Activated CD4-positive, alpha-beta T cell treated with anti-CD3 and anti-CD28 coated beads, Interleukin-2, Interleukin-4, amounts not matched to agents 100 ng/mL and 50 ng/mL, durations not matched to agents 16 hours and 8 hours (primary cell): ENCODE measurements around the gene CLPX.
"Not testable (repeated sequence)": the region's sequence is repeated elsewhere in the genome, so short reads cannot be mapped to it uniquely, and the experiment has no call there.

Experiments used
- DNase-seq: peaks from one replicate; pipeline ENCODE4 v3.0.0-alpha.2; 2020; ENCODE audit warnings: low spot score

CLPX gene

DNA sequence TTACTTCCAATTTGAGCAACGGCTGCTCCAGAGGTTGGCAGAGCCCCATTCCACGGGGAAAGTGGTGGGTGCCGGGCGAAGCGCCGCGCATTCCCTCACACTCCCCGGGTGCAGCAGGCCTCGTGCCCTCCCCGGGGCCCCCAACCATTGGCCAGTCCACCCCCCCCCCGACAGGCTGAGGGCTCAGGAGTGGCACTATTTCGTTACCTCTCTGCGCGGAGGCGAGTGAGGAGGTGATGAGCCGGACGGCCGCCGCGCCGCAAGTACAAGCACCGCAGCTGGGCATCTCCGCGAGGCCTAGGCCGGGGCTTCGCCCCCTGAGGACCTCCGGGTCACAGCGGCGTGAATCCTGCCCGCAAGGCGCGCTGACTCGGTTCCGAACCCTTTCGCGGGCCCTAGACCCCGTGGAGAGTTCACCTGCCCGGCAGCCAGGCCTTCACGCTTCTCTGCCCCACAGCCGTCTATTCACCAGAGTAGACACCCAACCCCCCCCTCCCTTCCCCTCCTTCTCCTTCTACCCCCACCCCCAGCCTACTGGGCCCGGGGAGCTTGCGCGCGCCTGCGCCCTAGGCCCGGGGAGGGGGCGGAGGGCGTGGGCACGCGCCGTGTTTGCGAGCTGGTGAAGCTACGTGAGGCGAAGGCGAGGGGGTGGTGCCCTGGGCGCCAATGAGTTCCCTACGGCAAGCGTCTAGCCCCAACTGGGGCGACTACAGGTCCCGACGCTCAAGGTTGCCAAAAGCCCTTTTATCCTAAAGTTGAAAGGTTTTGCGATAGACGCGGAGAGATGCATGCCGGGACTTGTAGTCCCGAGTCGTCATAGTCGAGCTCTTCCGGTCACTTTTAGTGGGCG, at the start of gene CLPX:
TSS of gene CLPX (minus strand) at position 475 of the 850 bp plus-strand sequence. CDS start at position 286, 189 bp downstream.
- DNase-seq: peak; percentile 92

DNA sequence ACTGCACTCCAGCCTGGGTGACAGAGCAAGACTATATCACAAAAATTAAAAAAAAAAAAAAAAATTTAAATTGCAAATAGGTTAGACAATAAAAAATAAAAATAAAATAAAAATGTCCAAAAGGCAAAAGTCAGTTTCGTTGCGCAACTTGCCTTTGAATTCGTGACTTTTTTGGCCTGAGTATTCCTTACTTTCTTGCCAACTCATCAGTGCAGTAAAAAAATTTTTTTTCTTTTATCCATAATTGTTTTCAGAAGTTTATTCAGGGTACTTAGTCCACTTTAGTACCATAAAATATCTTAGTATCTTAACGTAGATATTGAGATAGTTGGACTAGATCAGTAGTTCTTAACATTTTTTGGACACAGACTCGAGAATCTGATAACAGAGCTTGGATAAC, 48.6 kb upstream of the CLPX start:
- no peak for DNase-seq

- DNase-seq: no peak
Observed at GRCh38 chr15:65232520-65232919, 47.4 kb upstream of the CLPX start.

- no peak for DNase-seq
Observed at GRCh38 chr15:65231306-65231705, 46.2 kb upstream of the CLPX start.

GRCh38 chr15:65226901-65227300, 41.8 kb upstream of the CLPX start:
- not testable (repeated sequence) for DNase-seq

- DNase-seq: no peak
Observed at GRCh38 chr15:65226221-65226620, 41.1 kb upstream of the CLPX start.

DNA sequence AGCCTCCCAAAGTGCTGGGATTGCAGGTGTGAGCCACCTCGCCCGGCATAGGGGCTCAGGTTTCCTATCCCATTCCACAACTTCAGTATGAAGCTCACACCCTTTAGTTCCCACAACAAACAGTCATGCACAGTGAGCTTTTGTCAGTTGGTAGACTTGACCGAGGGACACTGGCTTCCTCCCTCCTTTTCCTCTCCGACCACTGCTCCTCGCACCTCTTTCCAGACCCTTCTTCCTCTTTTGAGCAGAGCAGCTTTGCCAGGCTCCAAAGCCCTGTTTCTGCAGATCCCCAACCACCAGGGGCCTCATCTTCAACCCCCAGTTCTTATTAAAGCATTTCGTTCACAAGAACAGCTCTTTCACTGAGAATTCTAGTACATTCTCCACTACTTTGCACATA, 38.9 kb upstream of the CLPX start:
- no peak for DNase-seq

DNA sequence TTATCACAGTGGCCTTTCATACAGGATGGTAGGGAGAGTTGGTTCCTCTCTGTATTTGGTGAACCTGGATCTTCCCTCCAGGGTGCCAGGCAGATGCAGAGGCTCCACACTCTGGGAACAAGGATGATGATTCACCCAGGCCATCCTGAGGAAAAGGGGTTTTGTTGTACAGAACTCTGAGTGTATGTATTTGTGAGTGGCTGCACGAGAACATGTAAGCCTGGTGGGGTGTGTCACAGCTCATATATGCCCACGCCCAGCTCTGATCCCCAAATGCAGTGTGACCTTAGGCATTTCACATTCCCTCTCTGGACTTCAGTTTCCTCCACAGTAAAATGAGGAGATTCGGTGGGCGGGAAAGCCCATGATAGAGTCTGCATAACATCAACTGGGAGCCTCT, 37.7 kb upstream of the CLPX start:
- no peak for DNase-seq

GRCh38 chr15:65221697-65222096, 36.6 kb upstream of the CLPX start:
- no peak for DNase-seq

- peak; percentile 17 for DNase-seq
Observed at GRCh38 chr15:65219137-65219536, 34.0 kb upstream of the CLPX start.

DNA sequence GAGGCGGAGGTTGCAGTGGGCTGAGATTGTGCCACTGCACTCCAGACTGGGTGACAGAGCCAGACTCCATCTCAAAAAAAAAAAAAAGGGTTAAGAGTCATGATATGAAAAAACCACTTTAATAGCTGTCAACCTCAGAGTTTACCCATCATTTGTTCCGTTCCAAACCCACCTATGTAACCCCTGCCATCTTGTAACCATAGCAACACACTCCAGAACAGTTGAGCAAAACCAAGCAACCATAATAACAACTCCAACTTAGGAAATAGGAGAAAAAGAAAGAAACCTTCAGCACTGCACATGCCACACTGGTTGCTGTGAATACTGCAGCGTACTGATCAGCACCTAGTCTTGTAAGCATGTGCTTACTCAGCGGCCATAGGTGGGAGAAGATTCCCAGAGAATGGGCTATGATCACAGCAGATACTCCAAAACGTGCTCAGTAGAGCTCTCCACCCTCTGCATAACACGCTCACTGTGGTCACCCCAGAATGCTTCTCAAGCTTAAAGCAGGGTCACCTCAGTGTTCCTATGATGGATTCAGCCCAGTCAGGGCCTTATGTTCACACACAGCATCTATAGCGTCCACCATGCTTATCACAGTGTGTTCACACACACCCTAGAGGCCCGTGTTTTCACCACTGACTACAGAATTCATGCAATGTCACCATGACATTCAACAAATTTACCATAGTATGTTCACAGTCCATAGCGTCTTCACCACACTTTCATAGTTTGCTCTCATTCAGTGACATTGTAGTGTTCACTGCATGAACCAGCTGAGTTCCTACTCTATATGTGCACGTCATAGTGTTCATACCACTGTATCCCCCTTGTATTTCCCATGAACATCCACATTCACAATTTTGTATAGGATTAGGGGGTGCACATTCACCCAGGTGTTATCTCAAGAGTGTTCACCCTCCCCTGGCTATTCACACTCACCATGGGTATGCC, 32.7 kb upstream of the CLPX start:
- no peak for DNase-seq

- DNase-seq: no peak
Observed at GRCh38 chr15:65215496-65215895, 30.4 kb upstream of the CLPX start.

DNA sequence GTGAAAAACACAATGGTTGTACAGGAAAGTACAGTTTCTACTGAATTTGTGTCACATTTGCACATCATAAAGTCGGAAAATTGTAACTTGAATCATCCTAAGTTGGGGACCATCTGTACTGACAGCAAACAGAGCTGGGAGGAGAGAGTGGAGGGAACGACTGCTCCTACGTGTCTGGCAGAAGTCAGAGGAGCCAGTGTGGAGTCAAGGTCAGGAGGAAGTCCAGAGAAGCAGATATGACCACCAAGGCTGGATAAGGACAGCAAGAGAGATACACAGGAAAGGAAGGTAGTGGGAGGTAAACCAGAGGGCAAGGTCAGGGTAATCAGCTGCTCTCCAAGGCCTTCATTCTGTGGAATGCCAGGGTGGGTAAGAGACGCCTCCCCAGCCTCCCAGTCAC, 28.9 kb upstream of the CLPX start:
- DNase-seq: no peak

DNA sequence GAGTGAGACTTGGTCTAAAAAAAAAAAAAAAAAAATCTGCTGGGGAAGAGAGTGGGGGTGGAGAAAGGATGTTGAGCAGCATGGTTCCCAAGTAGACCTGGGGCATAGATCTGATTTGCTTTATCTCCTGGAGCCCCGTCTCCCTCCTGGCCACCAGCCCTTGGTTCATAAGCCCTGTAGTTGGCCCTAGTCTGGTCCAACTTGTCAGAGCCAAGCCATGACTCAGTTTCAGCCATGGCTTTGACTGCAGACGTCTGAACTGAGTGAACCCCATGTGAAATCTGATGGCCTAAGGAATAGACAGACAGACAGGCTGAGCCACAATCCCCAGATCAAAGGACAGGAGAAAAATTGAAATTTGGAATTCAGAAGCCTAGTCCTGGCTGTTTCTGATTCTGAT, 28.1 kb upstream of the CLPX start:
- DNase-seq: no peak

DNA sequence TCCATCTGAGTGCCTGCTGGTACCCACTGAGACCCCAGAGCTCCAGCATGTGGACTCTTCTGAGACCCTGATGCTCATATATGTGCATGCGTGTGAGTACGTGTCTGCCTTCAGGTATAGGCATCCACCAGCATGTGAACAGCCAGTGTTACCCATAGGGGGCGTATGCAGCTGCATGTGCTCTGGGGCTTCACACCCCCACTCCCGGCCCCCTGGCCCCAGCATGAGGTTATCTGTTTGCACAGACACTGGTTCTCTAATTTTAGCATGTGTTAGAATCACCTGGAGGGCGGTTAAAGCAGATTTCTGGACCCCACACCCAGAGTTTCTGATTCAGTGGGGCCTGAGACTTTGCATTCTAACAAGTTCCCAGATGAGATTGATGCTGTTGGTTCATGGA, 27.0 kb upstream of the CLPX start:
- DNase-seq: peak; percentile 44

DNA sequence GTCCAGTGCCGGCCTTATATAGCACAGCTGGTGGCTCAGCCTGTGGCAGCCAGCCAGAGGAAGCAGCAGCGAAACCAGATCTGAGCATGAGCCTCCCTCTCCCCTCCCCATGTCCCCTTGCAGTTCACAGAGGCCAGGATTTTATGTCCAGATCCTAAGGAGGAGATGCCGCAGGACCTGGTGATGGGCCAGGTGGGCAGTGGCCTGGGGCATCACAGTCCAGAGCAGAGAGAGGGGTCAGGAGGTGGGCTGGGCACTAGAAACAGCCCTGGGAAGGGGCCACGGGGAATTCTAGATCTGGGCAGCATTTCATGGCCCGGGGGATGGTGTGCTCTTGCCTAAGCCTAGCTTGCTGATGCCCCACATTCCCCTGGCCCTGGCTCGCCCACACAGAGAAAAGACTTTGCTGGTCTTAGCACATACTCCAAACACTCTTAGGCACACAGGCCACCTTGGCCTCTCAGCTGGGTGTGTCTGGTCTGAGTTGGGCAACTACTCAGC, 26.4 kb upstream of the CLPX start:
- DNase-seq: no peak

DNA sequence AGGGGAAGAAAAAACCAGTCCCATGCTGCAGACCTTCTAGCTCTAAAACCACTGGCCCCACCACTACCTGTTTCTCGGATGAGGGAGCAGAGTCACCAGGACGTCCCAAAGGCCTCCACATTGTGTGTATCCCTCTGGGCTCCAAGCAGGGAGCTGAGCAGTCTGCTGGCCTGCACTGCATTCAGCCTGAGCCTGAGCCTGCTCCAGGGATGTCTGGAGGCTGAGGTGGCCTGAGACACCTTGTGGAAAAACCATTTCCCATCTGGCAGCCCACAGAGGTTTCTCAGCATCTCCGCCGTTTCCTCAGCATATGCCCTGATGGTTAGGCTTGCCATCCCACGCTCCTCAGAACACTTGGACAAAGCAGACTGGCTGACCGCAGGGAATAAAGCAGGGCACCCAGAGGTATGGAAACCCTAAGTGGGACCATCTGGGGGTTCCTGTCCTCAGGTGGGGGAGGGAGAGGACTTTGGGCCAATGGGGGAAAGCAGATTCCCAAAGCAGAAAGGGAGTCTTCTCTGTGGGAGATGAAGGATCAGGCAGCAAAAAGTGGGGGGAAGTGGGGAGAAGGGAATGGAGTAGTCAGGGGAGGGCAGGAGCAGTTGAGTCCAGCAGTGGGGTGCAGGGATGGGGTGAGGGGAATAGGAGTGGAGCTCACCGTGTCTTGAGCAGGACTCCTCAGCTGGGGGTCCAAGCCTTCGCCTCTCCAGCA, 25.8 kb upstream of the CLPX start, which contains the start of gene CILP:
TSS of gene CILP (minus strand) at position 704 of the 712 bp plus-strand sequence. CDS start 1,718 bp downstream, outside the sequence.
- no peak for DNase-seq

DNA sequence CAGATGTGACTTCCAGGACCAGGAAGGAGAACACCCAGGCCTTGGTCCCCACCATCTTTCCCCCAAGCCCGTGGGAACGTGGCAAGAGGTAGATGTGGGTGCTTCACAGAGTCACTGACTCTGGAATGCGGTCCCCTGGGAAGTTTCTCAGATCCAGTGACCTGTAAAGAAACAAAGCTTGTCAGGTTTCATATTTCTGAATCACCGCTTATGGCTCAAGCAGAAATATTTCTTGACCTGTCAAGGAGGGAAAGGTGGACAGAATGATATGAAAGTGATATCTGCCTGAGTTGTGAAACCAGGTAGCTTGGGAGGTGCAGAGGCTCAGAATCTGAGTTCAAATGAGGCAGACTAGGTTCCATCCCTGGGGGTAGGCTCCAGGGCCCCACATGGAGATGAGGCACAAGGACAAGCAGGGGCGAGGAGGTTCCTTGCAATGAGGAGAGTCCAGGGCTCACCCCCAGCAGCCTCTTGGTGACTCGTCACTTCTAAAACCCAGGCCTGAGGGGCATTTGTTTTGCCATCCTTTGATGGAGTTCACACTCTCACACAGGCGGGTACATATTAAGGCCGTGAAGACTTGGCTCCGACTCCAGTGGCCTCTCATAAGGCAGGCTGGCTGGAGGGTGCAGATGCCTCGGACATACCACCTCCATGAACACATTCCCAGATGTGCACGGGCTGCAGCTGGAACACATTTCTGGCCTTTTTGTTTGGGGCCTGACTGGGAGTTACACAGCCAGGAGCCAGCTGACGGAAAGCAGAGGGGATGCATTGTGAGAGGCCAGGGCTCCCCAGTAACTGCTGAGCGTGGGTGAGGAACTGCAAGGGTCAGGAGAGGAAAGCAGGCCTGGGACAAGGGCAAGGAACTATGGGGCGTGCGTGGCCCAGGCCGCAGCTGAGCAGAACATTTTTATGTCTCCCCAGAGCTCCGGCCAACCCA, 24.8 kb upstream of the CLPX start:
- no peak for DNase-seq

DNA sequence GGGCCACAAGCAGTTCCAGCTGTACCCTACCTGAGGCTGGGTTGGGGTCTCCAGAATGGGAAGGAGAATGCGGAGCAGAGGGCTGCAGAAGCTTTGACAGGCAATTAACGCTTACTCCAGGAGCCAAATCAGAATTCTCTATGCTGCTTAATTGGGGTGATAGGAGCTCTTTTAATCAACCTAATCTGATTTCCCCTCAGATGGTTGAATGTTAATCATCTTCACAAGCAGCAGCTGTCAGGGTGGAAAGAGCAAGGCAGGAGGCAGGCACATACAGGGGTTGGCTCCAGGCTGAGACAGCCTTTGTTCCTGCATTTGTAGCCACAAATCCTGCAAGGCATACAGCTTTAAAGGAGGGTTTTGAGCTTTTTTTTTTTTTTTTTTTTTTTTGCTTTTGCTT, 23.5 kb upstream of the CLPX start:
- DNase-seq: no peak

- DNase-seq: no peak
Observed at GRCh38 chr15:65207280-65207840, 22.2 kb upstream of the CLPX start.
